Activated naive CD4-positive, alpha-beta T cell treated with anti-CD3 and anti-CD28 coated beads, Interleukin-2, amount 10 ng/mL, durations not matched to agents 5 hours and 36 hours (primary cell): ENCODE data around the gene CYP2A13. TPM values are rescaled to one million over a fixed set of nuclear protein-coding genes. Genes with fewer than 3 reads are reported as not detected.

Source experiments
- total RNA-seq, 2 experiments: library from RNA; stranded (reverse); gene quantifications; one replicate each; pipeline ENCODE4 v1.2.3, GENCODE V29; 2021

The CYP2A13 gene
- total RNA-seq = not detected

GRCh38 chr19:41088151-41088550 is at the start of gene CYP2A13:
Gene CYP2A13, plus strand, starts transcription at chr19:41088451. Its CDS starts 21 bp downstream, at chr19:41088472.

GRCh38 chr19:41114132-41114531 is 25.9 kb downstream of the CYP2A13 start, which contains the start of gene CYP2F1:
Gene CYP2F1, plus strand, starts transcription at chr19:41114432. Its CDS starts 1,757 bp downstream, at chr19:41116189.

Other genes with a start within 250 kb of the CYP2A13 start
- not detected for gene CYP2A6, start 238.0 kb upstream of the CYP2A13 start, total RNA-seq
- not detected for gene CYP2A7, start 206.2 kb upstream of the CYP2A13 start, total RNA-seq
- gene CYP2B6, start 97.2 kb upstream of the CYP2A13 start, total RNA-seq = not detected
- not detected for gene CYP2F1, start 26.0 kb downstream of the CYP2A13 start, total RNA-seq
- 1 to 10 TPM in 1 of 2 experiments, under 1 TPM in 1; 0.94 to 1.8 TPM for gene CYP2S1, start 104.8 kb downstream of the CYP2A13 start, total RNA-seq
- under 1 TPM; 0.17 to 0.30 TPM for gene AXL, start 130.8 kb downstream of the CYP2A13 start, total RNA-seq
- gene HNRNPUL1, start 175.9 kb downstream of the CYP2A13 start, total RNA-seq = 100 to 1,000 TPM; 331 to 335 TPM
- 10 to 100 TPM; 39.4 to 40.0 TPM for gene CCDC97, start 221.7 kb downstream of the CYP2A13 start, total RNA-seq